HEK293T (cell line): ENCODE data around the gene MIEF2.

ENCODE experiments used
- NFRKB ChIP-seq: fragments of 450-650 bp; IDR thresholded peaks from 2 replicates; pipeline ENCODE4 v1.6.1; 2016; ENCODE audit warnings: mild to moderate bottlenecking, moderate library complexity
- SUZ12 ChIP-seq: fragments of 450-650 bp; IDR thresholded peaks from 2 replicates; pipeline ENCODE4 v1.6.1; 2016; ENCODE audit warnings: mild to moderate bottlenecking

GRCh38 chr17:18230288-18231141, 29.9 kb upstream of the MIEF2 start:
- no peak for TF ChIP-seq SUZ12
- TF ChIP-seq NFRKB, result no peak
